NK-92 treated with Interleukin-12 subunit alpha and Interleukin-12 subunit beta, amount 100 ng/mL, for 24 hours (cell line): ENCODE measurements around the gene MPHOSPH8.
"Not testable (repeated sequence)": the region's sequence is repeated elsewhere in the genome, so short reads cannot be mapped to it uniquely, and the experiment has no call there.

Experiments used
- DNase-seq: peaks from one replicate; lab custom pipeline; 2025; lab: John Stamatoyannopoulos, UW

Gene MPHOSPH8

GRCh38 chr13:19634256-19634740 is 839 bp downstream of the MPHOSPH8 start:
- DNase-seq = no peak

GRCh38 chr13:19635926-19636325 is 2.5 kb downstream of the MPHOSPH8 start:
- DNase-seq = not testable (repeated sequence)

GRCh38 chr13:19643652-19644051 is 10.2 kb downstream of the MPHOSPH8 start:
- no peak for DNase-seq

- no peak for DNase-seq
Observed at GRCh38 chr13:19645000-19645399, 11.5 kb downstream of the MPHOSPH8 start.

- no peak for DNase-seq
Observed at GRCh38 chr13:19646063-19646462, 12.6 kb downstream of the MPHOSPH8 start.

- no peak for DNase-seq
Observed at GRCh38 chr13:19650742-19651141, 17.3 kb downstream of the MPHOSPH8 start.

GRCh38 chr13:19657872-19658591 is 24.6 kb downstream of the MPHOSPH8 start:
- no peak for DNase-seq

GRCh38 chr13:19658831-19659230 is 25.4 kb downstream of the MPHOSPH8 start:
- DNase-seq = no peak

GRCh38 chr13:19661126-19661525 is 27.7 kb downstream of the MPHOSPH8 start:
- DNase-seq = no peak

- DNase-seq = no peak
Observed at GRCh38 chr13:19661561-19661960, 28.1 kb downstream of the MPHOSPH8 start.

- DNase-seq = no peak
Observed at GRCh38 chr13:19663416-19663979, 30.0 kb downstream of the MPHOSPH8 start.

- DNase-seq = no peak
Observed at GRCh38 chr13:19664481-19665230, 31.2 kb downstream of the MPHOSPH8 start.

GRCh38 chr13:19665427-19665859 is 32.0 kb downstream of the MPHOSPH8 start:
- no peak for DNase-seq

GRCh38 chr13:19668778-19669177 is 35.3 kb downstream of the MPHOSPH8 start:
- DNase-seq = no peak

- no peak for DNase-seq
Observed at GRCh38 chr13:19670147-19670546, 36.7 kb downstream of the MPHOSPH8 start.

GRCh38 chr13:19672990-19673389 is 39.5 kb downstream of the MPHOSPH8 start:
- no peak for DNase-seq

- DNase-seq = no peak
Observed at GRCh38 chr13:19673473-19674430, 40.3 kb downstream of the MPHOSPH8 start.

- no peak for DNase-seq
Observed at GRCh38 chr13:19674898-19675297, 41.4 kb downstream of the MPHOSPH8 start.

GRCh38 chr13:19676168-19676567 is 42.7 kb downstream of the MPHOSPH8 start:
- DNase-seq = no peak

- no peak for DNase-seq
Observed at GRCh38 chr13:19680751-19681150, 47.3 kb downstream of the MPHOSPH8 start.

- no peak for DNase-seq
Observed at GRCh38 chr13:19681517-19681916, 48.1 kb downstream of the MPHOSPH8 start.

GRCh38 chr13:19685034-19685433 is 51.6 kb downstream of the MPHOSPH8 start:
- no peak for DNase-seq
